ENCODE measurements around the gene ATP10A. TPM values are rescaled to one million over a fixed set of nuclear protein-coding genes. Genes with fewer than 3 reads are reported as not detected.

Gene ATP10A
- total RNA-seq, 1 donor from 2014 or later: 1.9 TPM

GRCh38 chr15:25770618-25771337 lies 92.3 kb downstream of the ATP10A start:
- Mint-ChIP-seq H3K27me3 (no peaks in the 10 kb centered on the region), H3K4me1 (ENCODE audit: unreplicated experiment) (peaks cover 21% of the 10 kb centered on the region), H3K27ac (no peak overlapping the region), H3K4me3 (no peak overlapping the region), H3K36me3 (no peaks in the 10 kb centered on the region), H3K9me3 (no peaks in the 10 kb centered on the region)
- TF ChIP-seq, protein P1, sequence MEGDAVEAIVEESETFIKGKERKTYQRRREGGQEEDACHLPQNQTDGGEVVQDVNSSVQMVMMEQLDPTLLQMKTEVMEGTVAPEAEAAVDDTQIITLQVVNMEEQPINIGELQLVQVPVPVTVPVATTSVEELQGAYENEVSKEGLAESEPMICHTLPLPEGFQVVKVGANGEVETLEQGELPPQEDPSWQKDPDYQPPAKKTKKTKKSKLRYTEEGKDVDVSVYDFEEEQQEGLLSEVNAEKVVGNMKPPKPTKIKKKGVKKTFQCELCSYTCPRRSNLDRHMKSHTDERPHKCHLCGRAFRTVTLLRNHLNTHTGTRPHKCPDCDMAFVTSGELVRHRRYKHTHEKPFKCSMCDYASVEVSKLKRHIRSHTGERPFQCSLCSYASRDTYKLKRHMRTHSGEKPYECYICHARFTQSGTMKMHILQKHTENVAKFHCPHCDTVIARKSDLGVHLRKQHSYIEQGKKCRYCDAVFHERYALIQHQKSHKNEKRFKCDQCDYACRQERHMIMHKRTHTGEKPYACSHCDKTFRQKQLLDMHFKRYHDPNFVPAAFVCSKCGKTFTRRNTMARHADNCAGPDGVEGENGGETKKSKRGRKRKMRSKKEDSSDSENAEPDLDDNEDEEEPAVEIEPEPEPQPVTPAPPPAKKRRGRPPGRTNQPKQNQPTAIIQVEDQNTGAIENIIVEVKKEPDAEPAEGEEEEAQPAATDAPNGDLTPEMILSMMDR (conservative IDR thresholded peaks at IDR 0.05): no peak
- no peak for DNase-seq (ENCODE audit: extremely low spot score, unreplicated experiment)

GRCh38 chr15:25770031-25770430 lies 93.1 kb downstream of the ATP10A start:
- no peak overlapping the region for H3K4me3 Mint-ChIP-seq
- no peaks in the 10 kb centered on the region for H3K9me3 Mint-ChIP-seq
- DNase-seq (ENCODE audit: extremely low spot score, unreplicated experiment): no peak
- peaks cover 15% of the 10 kb centered on the region for H3K4me1 Mint-ChIP-seq (ENCODE audit: unreplicated experiment)
- TF ChIP-seq, protein P1 (conservative IDR thresholded peaks at IDR 0.05): no peak
- H3K27me3 Mint-ChIP-seq: no peaks in the 10 kb centered on the region
- H3K36me3 Mint-ChIP-seq: no peaks in the 10 kb centered on the region
- H3K27ac Mint-ChIP-seq: no peak overlapping the region

- no peaks in the 10 kb centered on the region for H3K36me3 Mint-ChIP-seq
- no peak overlapping the region for H3K27ac Mint-ChIP-seq
- no peak overlapping the region for H3K4me3 Mint-ChIP-seq
- H3K4me1 Mint-ChIP-seq (ENCODE audit: unreplicated experiment): peaks cover 9% of the 10 kb centered on the region
- TF ChIP-seq, protein P1 (conservative IDR thresholded peaks at IDR 0.05): no peak
- DNase-seq (ENCODE audit: extremely low spot score, unreplicated experiment): no peak
- no peaks in the 10 kb centered on the region for H3K27me3 Mint-ChIP-seq
- H3K9me3 Mint-ChIP-seq: no peaks in the 10 kb centered on the region
Observed at GRCh38 chr15:25768271-25768670, 94.9 kb downstream of the ATP10A start.

DNA sequence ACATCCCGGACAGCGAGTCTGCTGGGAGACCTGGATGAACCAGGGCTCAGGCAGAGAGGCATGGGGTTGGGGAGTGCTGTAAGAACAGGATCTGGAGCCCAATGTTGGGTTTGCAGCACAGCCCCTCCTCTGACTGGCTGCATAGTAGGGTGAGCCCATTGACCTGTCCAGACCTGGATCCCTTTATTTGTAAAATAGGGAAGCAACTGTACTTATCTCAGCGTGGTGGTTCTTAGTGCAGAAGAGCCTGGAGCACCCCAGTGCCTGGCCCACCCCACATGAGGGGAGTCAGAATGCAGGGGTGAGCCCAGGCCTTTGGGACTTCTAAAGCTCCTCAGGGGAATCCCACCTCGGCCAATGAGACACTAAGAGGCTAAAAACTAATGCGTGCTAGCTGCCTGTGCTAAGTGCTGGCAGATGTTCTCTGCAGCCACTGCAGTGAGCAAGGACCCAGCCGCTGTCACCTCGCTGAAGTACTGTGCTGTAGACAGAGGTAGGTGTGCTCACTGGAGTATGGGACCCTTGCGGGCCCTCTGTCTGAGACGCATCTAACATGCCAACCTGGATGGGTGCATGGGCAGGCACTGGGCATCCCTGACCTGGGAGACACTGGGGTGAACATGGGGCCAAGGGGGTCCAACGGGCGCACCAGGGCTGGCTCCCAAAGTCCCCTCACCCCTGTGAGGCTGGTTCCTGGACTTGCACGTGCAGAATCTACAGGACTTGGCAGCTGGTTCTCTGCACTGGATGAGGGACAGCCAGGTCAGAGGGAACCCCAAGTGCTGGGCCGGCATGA lies 95.6 kb downstream of the ATP10A start:
- DNase-seq (ENCODE audit: extremely low spot score, unreplicated experiment): no peak
- Mint-ChIP-seq H3K9me3 (no peaks in the 10 kb centered on the region), H3K4me1 (ENCODE audit: unreplicated experiment) (peaks cover 6% of the 10 kb centered on the region), H3K27me3 (no peaks in the 10 kb centered on the region), H3K4me3 (no peak overlapping the region), H3K36me3 (no peaks in the 10 kb centered on the region), H3K27ac (no peak overlapping the region)
- TF ChIP-seq, protein P1 (conservative IDR thresholded peaks at IDR 0.05): no peak

- H3K4me3 Mint-ChIP-seq: no peak overlapping the region
- TF ChIP-seq, protein P1 (conservative IDR thresholded peaks at IDR 0.05): no peak
- H3K9me3 Mint-ChIP-seq: no peaks in the 10 kb centered on the region
- no peak overlapping the region for H3K27ac Mint-ChIP-seq
- no peak for DNase-seq (ENCODE audit: extremely low spot score, unreplicated experiment)
- no peaks in the 10 kb centered on the region for H3K27me3 Mint-ChIP-seq
- peaks cover 6% of the 10 kb centered on the region for H3K4me1 Mint-ChIP-seq (ENCODE audit: unreplicated experiment)
- no peaks in the 10 kb centered on the region for H3K36me3 Mint-ChIP-seq
Observed at GRCh38 chr15:25766417-25766816, 96.7 kb downstream of the ATP10A start.

Measured in type B pancreatic cell (in vitro differentiated cells).